NB4 (cell line): Measurements from ENCODE around the gene GRID1.

Source experiments
- MYC ChIP-seq: IDR thresholded peaks from 2 replicates; pipeline ENCODE4 v1.6.1; 2011; ENCODE audit warnings: low read depth, low read length
- TF ChIP-seq, protein P1 (sequence below): IDR thresholded peaks from one replicate; pipeline ENCODE4 v1.5.1; 2012; ENCODE audit warnings: low read depth, low read length

DNA sequence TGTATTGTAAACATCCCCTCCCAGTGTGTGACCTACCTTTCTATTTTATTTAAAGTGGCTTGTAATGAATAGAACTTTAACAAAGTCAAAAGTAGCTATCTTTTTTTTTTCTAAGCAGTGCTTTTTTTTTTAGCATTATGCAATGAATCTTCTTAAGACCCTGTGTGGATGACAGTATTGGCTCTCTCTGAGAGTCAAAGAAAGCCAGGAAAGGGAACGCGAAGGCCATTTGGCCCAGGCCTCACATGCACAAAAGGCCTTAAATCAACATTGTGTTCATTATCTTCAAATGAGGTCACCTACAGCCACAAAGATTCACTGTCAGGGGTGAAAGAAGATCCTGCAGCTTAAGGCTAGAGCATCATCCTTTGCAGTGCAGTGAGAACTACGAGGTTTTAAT is 721.5 kb downstream of the GRID1 start:
- TF ChIP-seq, protein P1, sequence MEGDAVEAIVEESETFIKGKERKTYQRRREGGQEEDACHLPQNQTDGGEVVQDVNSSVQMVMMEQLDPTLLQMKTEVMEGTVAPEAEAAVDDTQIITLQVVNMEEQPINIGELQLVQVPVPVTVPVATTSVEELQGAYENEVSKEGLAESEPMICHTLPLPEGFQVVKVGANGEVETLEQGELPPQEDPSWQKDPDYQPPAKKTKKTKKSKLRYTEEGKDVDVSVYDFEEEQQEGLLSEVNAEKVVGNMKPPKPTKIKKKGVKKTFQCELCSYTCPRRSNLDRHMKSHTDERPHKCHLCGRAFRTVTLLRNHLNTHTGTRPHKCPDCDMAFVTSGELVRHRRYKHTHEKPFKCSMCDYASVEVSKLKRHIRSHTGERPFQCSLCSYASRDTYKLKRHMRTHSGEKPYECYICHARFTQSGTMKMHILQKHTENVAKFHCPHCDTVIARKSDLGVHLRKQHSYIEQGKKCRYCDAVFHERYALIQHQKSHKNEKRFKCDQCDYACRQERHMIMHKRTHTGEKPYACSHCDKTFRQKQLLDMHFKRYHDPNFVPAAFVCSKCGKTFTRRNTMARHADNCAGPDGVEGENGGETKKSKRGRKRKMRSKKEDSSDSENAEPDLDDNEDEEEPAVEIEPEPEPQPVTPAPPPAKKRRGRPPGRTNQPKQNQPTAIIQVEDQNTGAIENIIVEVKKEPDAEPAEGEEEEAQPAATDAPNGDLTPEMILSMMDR: no peak
- TF ChIP-seq MYC: no peak
